ENCODE measurements around the gene PRDX1. TPM values are rescaled to one million over a fixed set of nuclear protein-coding genes. Genes with fewer than 3 reads are reported as not detected.
"Not testable (repeated sequence)": the region's sequence is repeated elsewhere in the genome, so short reads cannot be mapped to it uniquely, and the experiment has no call there.

The PRDX1 gene
- total RNA-seq, 1 experiment from 2014 or later: 1,108 TPM

GRCh38 chr1:45531873-45532272 is 10.2 kb upstream of the PRDX1 start:
- POLR2A ChIA-PET (ENCODE audit: low non-redundant PET): no interaction called here
- no peak for TF ChIP-seq EZH2 (IDR thresholded peaks at IDR 0.05; ENCODE audit: borderline replicate concordance, low read depth, low read length, poor library complexity, severe bottlenecking)
- TF ChIP-seq, protein P1, sequence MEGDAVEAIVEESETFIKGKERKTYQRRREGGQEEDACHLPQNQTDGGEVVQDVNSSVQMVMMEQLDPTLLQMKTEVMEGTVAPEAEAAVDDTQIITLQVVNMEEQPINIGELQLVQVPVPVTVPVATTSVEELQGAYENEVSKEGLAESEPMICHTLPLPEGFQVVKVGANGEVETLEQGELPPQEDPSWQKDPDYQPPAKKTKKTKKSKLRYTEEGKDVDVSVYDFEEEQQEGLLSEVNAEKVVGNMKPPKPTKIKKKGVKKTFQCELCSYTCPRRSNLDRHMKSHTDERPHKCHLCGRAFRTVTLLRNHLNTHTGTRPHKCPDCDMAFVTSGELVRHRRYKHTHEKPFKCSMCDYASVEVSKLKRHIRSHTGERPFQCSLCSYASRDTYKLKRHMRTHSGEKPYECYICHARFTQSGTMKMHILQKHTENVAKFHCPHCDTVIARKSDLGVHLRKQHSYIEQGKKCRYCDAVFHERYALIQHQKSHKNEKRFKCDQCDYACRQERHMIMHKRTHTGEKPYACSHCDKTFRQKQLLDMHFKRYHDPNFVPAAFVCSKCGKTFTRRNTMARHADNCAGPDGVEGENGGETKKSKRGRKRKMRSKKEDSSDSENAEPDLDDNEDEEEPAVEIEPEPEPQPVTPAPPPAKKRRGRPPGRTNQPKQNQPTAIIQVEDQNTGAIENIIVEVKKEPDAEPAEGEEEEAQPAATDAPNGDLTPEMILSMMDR (conservative IDR thresholded peaks at IDR 0.05; ENCODE audit: low read depth, low read length): no peak
- BruUV-seq (replicated peaks): no TSS peak

GRCh38 chr1:45530632-45531135 is 9.0 kb upstream of the PRDX1 start:
- no TSS peak for BruUV-seq (replicated peaks)
- no peak for TF ChIP-seq EZH2 (IDR thresholded peaks at IDR 0.05; ENCODE audit: borderline replicate concordance, low read depth, low read length, poor library complexity, severe bottlenecking)
- TF ChIP-seq, protein P1 (conservative IDR thresholded peaks at IDR 0.05; ENCODE audit: low read depth, low read length): no peak
- Histone ChIP-seq H3K27ac (ENCODE audit: low read depth, low read length, poor library complexity, severe bottlenecking) (no peak overlapping the region), H3K9me3 (ENCODE audit: low read depth, low read length, poor library complexity, severe bottlenecking) (no peaks in the 10 kb centered on the region), H3K27me3 (replicated peaks; ENCODE audit: insufficient read depth, low read depth, low read length, poor library complexity) (no peaks in the 10 kb centered on the region), H3K4me3 (ENCODE audit: low read depth, low read length, poor library complexity, severe bottlenecking) (no peak overlapping the region), H3K4me1 (ENCODE audit: insufficient read depth, low read length, poor library complexity, severe bottlenecking) (no peaks in the 10 kb centered on the region), H3K36me3 (ENCODE audit: insufficient read depth, low read length, poor library complexity, severe bottlenecking) (no peaks in the 10 kb centered on the region)
- no peak for DNase-seq (ENCODE audit: low spot score)
- intact Hi-C loops (cut with micrococcal nuclease; ENCODE audit: unreplicated experiment): no loop called here
- ChIA-PET CTCF (no interaction called here), POLR2A (ENCODE audit: low non-redundant PET) (no interaction called here)

More at GRCh38 chr1:45531873-45532272, 10.2 kb upstream of the PRDX1 start:
- intact Hi-C loops (cut with micrococcal nuclease; ENCODE audit: unreplicated experiment): no loop called here
- Histone ChIP-seq H3K9me3 (ENCODE audit: low read depth, low read length, poor library complexity, severe bottlenecking) (no peaks in the 10 kb centered on the region), H3K27ac (ENCODE audit: low read depth, low read length, poor library complexity, severe bottlenecking) (no peak overlapping the region), H3K4me1 (ENCODE audit: insufficient read depth, low read length, poor library complexity, severe bottlenecking) (no peaks in the 10 kb centered on the region), H3K36me3 (ENCODE audit: insufficient read depth, low read length, poor library complexity, severe bottlenecking) (no peaks in the 10 kb centered on the region), H3K27me3 (replicated peaks; ENCODE audit: insufficient read depth, low read depth, low read length, poor library complexity) (no peaks in the 10 kb centered on the region), H3K4me3 (ENCODE audit: low read depth, low read length, poor library complexity, severe bottlenecking) (no peak overlapping the region)
- no peak for DNase-seq (ENCODE audit: low spot score)
- CTCF ChIA-PET: no interaction called here

- H3K27me3 ChIP-seq (replicated peaks; ENCODE audit: insufficient read depth, low read depth, low read length, poor library complexity): no peaks in the 10 kb centered on the region
- H3K27ac ChIP-seq (ENCODE audit: low read depth, low read length, poor library complexity, severe bottlenecking): no peak overlapping the region
- no peaks in the 10 kb centered on the region for H3K9me3 ChIP-seq (ENCODE audit: low read depth, low read length, poor library complexity, severe bottlenecking)
- POLR2A ChIA-PET (ENCODE audit: low non-redundant PET): no interaction called here
- TF ChIP-seq, protein P1 (conservative IDR thresholded peaks at IDR 0.05; ENCODE audit: low read depth, low read length): no peak
- no peak for TF ChIP-seq EZH2 (IDR thresholded peaks at IDR 0.05; ENCODE audit: borderline replicate concordance, low read depth, low read length, poor library complexity, severe bottlenecking)
- intact Hi-C loops (cut with micrococcal nuclease; ENCODE audit: unreplicated experiment): no loop called here
- CTCF ChIA-PET: no interaction called here
- DNase-seq (ENCODE audit: low spot score): no peak
- no peaks in the 10 kb centered on the region for H3K36me3 ChIP-seq (ENCODE audit: insufficient read depth, low read length, poor library complexity, severe bottlenecking)
- BruUV-seq (replicated peaks): no TSS peak
- H3K4me1 ChIP-seq (ENCODE audit: insufficient read depth, low read length, poor library complexity, severe bottlenecking): peaks cover 9% of the 10 kb centered on the region
- H3K4me3 ChIP-seq (ENCODE audit: low read depth, low read length, poor library complexity, severe bottlenecking): no peak overlapping the region
These were observed 4.5 kb upstream of the PRDX1 start for GRCh38 chr1:45526135-45526644.

DNA sequence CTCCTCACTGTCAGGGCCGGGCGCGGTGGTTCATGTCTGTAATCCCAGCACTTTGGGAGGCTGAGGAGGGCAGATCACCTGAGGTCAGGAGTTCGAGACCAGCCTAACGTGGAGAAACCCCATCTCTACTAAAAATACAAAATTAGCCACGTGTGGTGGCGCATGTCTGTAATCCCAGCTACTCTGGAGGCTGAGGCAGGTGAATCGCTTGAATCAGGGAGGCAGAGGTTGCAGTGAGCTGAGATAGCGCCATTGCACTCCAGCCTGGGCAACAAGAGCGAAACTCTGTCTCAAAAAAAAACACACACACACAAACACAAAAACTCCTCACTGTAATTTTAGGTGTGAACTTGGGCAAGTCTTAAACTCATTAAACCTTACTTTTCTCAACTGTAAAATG is 2.3 kb upstream of the PRDX1 start:
- H3K36me3 ChIP-seq (ENCODE audit: insufficient read depth, low read length, poor library complexity, severe bottlenecking); H3K27me3 ChIP-seq (replicated peaks; ENCODE audit: insufficient read depth, low read depth, low read length, poor library complexity); H3K4me3 ChIP-seq (ENCODE audit: low read depth, low read length, poor library complexity, severe bottlenecking); H3K9me3 ChIP-seq (ENCODE audit: low read depth, low read length, poor library complexity, severe bottlenecking); DNase-seq (ENCODE audit: low spot score); CTCF ChIA-PET; BruUV-seq (replicated peaks); H3K27ac ChIP-seq (ENCODE audit: low read depth, low read length, poor library complexity, severe bottlenecking): not testable (repeated sequence)
- POLR2A ChIA-PET (ENCODE audit: low non-redundant PET): interaction anchor here (0.7 kb wide), 1 partner anchor 60 kb away, joined by 3 read pairs; no protein-coding TSS in a partner anchor
- intact Hi-C loops (cut with micrococcal nuclease; ENCODE audit: unreplicated experiment): loop anchor here (2.0 kb wide), 1 partner anchor 27 kb away; the partner anchor contains the start of gene AKR1A1
- H3K4me1 ChIP-seq (ENCODE audit: insufficient read depth, low read length, poor library complexity, severe bottlenecking): peaks cover 17% of the 10 kb centered on the region

- CTCF ChIA-PET: not testable (repeated sequence)
These were observed 1.8 kb upstream of the PRDX1 start for GRCh38 chr1:45523516-45523915.

More at GRCh38 chr1:45523516-45523915, 1.8 kb upstream of the PRDX1 start:
- BruUV-seq (replicated peaks); DNase-seq (ENCODE audit: low spot score); H3K36me3 ChIP-seq (ENCODE audit: insufficient read depth, low read length, poor library complexity, severe bottlenecking); H3K27me3 ChIP-seq (replicated peaks; ENCODE audit: insufficient read depth, low read depth, low read length, poor library complexity); H3K4me3 ChIP-seq (ENCODE audit: low read depth, low read length, poor library complexity, severe bottlenecking); H3K9me3 ChIP-seq (ENCODE audit: low read depth, low read length, poor library complexity, severe bottlenecking): not testable (repeated sequence)
- POLR2A ChIA-PET (ENCODE audit: low non-redundant PET): interaction anchor here (0.7 kb wide), 1 partner anchor 61 kb away, joined by 3 read pairs; no protein-coding TSS in a partner anchor
- intact Hi-C loops (cut with micrococcal nuclease; ENCODE audit: unreplicated experiment): loop anchor here (2.0 kb wide), 1 partner anchor 27 kb away; the partner anchor contains the start of gene AKR1A1
- H3K4me1 ChIP-seq (ENCODE audit: insufficient read depth, low read length, poor library complexity, severe bottlenecking): peaks cover 20% of the 10 kb centered on the region
- peak overlapping the region; percentile 1 for H3K27ac ChIP-seq (ENCODE audit: low read depth, low read length, poor library complexity, severe bottlenecking)

Data from A673 (cell line).